ENCODE measurements around the gene WDR20.

DNA sequence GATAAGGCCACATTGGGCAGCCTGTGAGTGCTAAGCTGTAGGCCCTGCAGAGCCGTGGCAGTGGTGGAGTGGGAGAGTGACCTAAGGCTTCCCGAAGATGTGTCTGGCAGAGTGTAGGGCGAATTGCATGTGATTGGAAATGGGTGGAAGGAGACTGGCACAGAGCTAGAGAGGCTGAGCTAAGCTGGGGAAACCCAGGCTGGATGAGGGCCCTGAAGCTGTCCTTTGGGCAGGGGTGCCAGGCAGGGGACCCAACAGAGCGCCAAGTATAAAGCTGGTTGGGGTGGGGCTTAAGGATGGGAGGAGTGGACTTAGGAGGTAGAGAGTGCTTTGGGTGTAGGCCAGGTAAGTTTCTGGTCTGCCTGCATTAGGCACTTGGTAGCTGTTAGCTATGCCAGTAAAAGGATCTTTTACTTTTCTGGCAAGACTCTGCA is 47.9 kb downstream of the WDR20 start:
- TF ChIP-seq CEBPB (IDR thresholded peaks at IDR 0.05): no peak
- TF ChIP-seq NFIC (IDR thresholded peaks at IDR 0.05): no peak
- TF ChIP-seq EP300 (IDR thresholded peaks at IDR 0.05; ENCODE audit: borderline replicate concordance): no peak
- no peak for TF ChIP-seq YY1 (IDR thresholded peaks at IDR 0.05; ENCODE audit: low read depth)
- no peak for TF ChIP-seq TEAD4 (IDR thresholded peaks at IDR 0.05)
- no peak for TF ChIP-seq ZBTB7A (IDR thresholded peaks at IDR 0.05; ENCODE audit: low read depth)
- TF ChIP-seq TCF12 (IDR thresholded peaks at IDR 0.05; ENCODE audit: low read depth): no peak
- TF ChIP-seq RAD21 (IDR thresholded peaks at IDR 0.05; ENCODE audit: low read depth): no peak
- TF ChIP-seq FOXM1 (IDR thresholded peaks at IDR 0.05; ENCODE audit: borderline replicate concordance, low read depth): no peak

Data from Ishikawa (cell line).